Esophagus muscularis mucosa (tissue), 4 donors: ENCODE results near the gene PAK4. TPM values are rescaled to one million over a fixed set of nuclear protein-coding genes. Genes with fewer than 3 reads are reported as not detected.

Experiments used
- DNase-seq: peaks from one replicate; pipeline ENCODE4 v3.0.0-alpha.2; 2017; ENCODE audit errors: extremely low spot score
- H3K27ac ChIP-seq, 4 donors: fragments of 200-600 bp; sonication (generic); replicated peaks in 1 of 4; 1 replicate in 3 of 4; 2 replicates in 1 of 4; pipeline ENCODE4 v1.5.1; 2016 to 2019; ENCODE audit warnings: mild to moderate bottlenecking in 1 of 4
- H3K27me3 ChIP-seq, 4 donors: fragments of 200-600 bp; sonication (generic); one replicate each; pipeline versions ENCODE4 v1.5.1 to v1.6.0; 2016 to 2019
- H3K36me3 ChIP-seq, 4 donors: fragments of 200-600 bp; sonication (generic); one replicate each; pipeline ENCODE4 v1.5.1; 2016 to 2019
- H3K4me1 ChIP-seq, 4 donors: fragments of 200-600 bp; sonication (generic); one replicate each; pipeline ENCODE4 v1.5.1; 2016 to 2019
- H3K4me3 ChIP-seq, 4 donors: fragments of 200-600 bp; sonication (generic); 1 replicate in 2 of 4; 2 replicates in 2 of 4; pipeline ENCODE4 v1.5.1; 2016 to 2019; ENCODE audit warnings: mild to moderate bottlenecking in 4 of 4, moderate library complexity in 1 of 4
- H3K9me3 ChIP-seq, 4 donors: fragments of 200-600 bp; sonication (generic); 1 replicate in 3 of 4; 2 replicates in 1 of 4; pipeline ENCODE4 v1.5.1; 2016 to 2019
- EP300 ChIP-seq: sonication (generic); formaldehyde crosslinking; IDR thresholded peaks from one replicate; pipeline ENCODE4 v1.6.1; 2017; ENCODE audit warnings: antibody characterized with exemption
- POLR2A ChIP-seq: fragments of 450-650 bp; IDR thresholded peaks from one replicate; pipeline ENCODE4 v1.6.1; 2017; ENCODE audit warnings: antibody characterized with exemption, moderate library complexity, mild to moderate bottlenecking, low read depth
- POLR2AphosphoS5 ChIP-seq, 2 donors: sonication (generic); formaldehyde crosslinking; IDR thresholded peaks; one replicate each; pipeline ENCODE4 v1.6.1; 2017; ENCODE audit warnings: antibody characterized with exemption in 2 of 2
- WGBS: methylation state at CpG from one replicate; pipeline ENCODE4 v1.1.5; 2018; 5-methylcytosine and 5-hydroxymethylcytosine counted together
- intact Hi-C: fragments of 100-400 bp; cut with DNase I; formaldehyde crosslinking; loops from one replicate; pipeline ENCODE4 v1.15.1; 2023
- total RNA-seq, 4 donors: library from RNA; depleted of rRNA; stranded (reverse); fragments of >200 nt; gene quantifications; one replicate each; pipeline versions ENCODE4 v1.1.0 to v1.2.1, GENCODE V29; 2016
- TF ChIP-seq, protein P1 (sequence below), 3 experiments: fragments of 200-600 bp in 2 of 3; fragments of 450-650 bp in 1 of 3; sonication (generic) in 2 of 3; IDR thresholded peaks; one replicate each; pipeline ENCODE4 v1.5.1; 2017 to 2019; ENCODE audit warnings: antibody characterized with exemption in 3 of 3, mild to moderate bottlenecking in 2 of 3, moderate library complexity in 1 of 3

Gene PAK4
- total RNA-seq, 4 donors from 2014 or later: 8.3 to 18.4 (median 11.0) TPM

DNA sequence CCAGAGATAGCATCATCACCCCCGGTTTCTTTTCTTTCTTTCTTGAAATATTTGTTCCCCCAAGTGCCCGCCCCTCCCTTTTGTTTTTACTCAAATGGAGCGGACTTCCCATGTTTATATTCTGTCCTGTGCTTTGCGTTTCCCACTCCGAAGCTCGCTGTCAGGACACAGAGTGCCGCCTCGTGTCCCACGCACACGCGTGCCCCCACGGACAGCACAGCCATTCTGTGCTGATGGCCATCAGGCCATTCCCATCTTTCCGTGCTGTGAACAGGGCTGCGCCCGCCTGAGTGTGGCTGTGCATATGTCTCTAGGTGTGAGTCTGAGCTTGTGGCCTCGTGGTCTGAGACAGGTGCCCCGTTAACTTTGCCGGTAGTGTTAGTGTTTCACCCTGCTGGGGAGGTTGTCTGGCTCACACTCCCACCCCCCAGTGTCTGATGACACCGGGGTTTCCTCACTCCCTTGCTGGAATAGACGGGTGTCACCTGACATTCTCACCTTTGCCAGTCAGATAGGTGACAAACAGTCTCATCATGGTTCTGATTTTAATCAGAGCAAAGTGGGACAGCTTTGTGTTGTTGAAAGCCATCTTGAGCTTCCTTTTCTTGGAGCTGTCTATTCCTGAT is 6.9 kb downstream of the PAK4 start:
- DNase-seq: no peak
- peak overlapping the region; percentile 65 to 76 (median 69) for H3K27ac ChIP-seq
- peaks cover 58 to 88% (median 84%) of the 10 kb centered on the region in 4 donors for H3K4me1 ChIP-seq
- 59% methylated on average over 19 of the region's 20 CpGs for WGBS
- no peaks in the 10 kb centered on the region for H3K36me3 ChIP-seq
- intact Hi-C loops: no loop called here
- no peaks in the 10 kb centered on the region for H3K9me3 ChIP-seq
- peak overlapping the region in 2 of 4 donors; percentile 24 to 28 for H3K4me3 ChIP-seq
- no peaks in the 10 kb centered on the region for H3K27me3 ChIP-seq
- no peak for TF ChIP-seq POLR2AphosphoS5 (IDR thresholded peaks at IDR 0.05)
- TF ChIP-seq EP300: no peak
- TF ChIP-seq POLR2A: no peak
- TF ChIP-seq, protein P1, sequence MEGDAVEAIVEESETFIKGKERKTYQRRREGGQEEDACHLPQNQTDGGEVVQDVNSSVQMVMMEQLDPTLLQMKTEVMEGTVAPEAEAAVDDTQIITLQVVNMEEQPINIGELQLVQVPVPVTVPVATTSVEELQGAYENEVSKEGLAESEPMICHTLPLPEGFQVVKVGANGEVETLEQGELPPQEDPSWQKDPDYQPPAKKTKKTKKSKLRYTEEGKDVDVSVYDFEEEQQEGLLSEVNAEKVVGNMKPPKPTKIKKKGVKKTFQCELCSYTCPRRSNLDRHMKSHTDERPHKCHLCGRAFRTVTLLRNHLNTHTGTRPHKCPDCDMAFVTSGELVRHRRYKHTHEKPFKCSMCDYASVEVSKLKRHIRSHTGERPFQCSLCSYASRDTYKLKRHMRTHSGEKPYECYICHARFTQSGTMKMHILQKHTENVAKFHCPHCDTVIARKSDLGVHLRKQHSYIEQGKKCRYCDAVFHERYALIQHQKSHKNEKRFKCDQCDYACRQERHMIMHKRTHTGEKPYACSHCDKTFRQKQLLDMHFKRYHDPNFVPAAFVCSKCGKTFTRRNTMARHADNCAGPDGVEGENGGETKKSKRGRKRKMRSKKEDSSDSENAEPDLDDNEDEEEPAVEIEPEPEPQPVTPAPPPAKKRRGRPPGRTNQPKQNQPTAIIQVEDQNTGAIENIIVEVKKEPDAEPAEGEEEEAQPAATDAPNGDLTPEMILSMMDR (IDR thresholded peaks at IDR 0.05): no peak

DNA sequence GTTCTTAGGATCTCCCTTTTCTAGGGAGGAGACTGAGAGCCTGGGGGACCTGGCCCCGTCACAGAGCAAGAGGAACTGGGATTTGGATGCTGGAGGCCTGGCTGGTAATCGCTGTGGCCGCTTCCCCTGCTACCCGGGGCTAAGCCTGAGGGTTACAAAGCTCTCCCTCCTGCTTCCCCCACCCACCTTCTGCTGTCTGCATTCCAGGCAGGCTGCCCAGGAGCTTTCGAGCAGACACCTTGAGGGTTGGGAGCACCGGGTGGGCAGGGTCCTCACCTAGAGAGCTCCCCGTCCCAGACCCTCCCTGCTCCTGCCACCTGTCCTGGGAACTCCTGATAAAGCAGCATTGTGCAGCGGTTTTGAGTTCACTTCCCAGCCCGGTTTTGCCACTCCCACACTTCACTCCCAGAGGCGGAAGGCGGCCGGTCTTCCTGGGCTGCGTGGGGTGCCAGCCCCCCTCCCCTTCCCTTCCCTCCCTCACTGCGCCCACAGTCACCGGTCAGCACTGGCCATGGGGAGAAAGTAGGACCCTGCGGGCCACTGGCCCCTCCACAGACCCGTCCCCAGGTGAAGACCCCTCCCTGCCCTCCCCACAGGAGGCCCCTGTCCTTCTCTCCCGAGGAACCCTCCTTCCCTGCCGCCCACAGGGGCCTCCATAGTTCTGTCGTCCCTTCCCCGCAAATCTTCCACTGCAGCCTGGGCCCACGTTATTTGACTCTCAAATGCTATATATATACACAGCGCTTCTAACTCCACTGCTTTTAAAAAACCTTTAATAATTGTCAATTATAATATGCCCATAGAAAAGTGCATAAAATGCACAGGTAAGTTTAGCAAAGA is 8.1 kb downstream of the PAK4 start:
- TF ChIP-seq EP300 (no peak), POLR2AphosphoS5 (IDR thresholded peaks at IDR 0.05) (no peak)
- peak overlapping the region; percentile 55 to 76 (median 66) for H3K27ac ChIP-seq
- WGBS: 36% methylated on average over 23 of the region's 23 CpGs
- H3K36me3 ChIP-seq: no peaks in the 10 kb centered on the region
- no peak for DNase-seq
- H3K27me3 ChIP-seq: no peaks in the 10 kb centered on the region
- intact Hi-C loops: no loop called here
- no peaks in the 10 kb centered on the region for H3K9me3 ChIP-seq
- peaks cover 55 to 83% (median 81%) of the 10 kb centered on the region in 4 donors for H3K4me1 ChIP-seq
- H3K4me3 ChIP-seq: peak overlapping the region; percentile 19 to 31 (median 24)

DNA sequence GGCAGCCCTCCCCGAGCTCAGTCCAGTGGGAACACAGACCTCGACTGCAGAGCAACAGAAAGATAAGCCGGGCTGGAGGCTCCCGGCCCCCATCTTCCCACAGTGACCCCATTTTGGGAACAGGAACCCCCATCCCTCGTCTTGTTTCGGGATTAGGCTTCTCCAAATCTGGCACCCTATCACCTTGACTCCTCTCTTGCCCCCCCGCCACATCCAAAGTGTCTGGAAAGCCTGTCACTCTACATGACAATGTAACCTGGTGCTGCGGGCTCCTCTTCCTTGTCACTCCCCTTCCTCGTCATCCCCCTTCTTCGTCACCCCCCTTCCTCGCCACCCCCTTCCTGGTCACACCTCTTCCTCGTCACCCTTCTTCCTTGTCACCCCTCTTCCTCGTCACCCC is 10.1 kb downstream of the PAK4 start:
- TF ChIP-seq EP300 (no peak), POLR2A (no peak), POLR2AphosphoS5 (IDR thresholded peaks at IDR 0.05) (no peak)
- TF ChIP-seq, protein P1 (IDR thresholded peaks at IDR 0.05): no peak
- no peak for DNase-seq
- Histone ChIP-seq H3K9me3 (no peaks in the 10 kb centered on the region), H3K4me3 (no peak overlapping the region), H3K27ac (no peak overlapping the region), H3K4me1 (peaks cover 47 to 82% (median 80%) of the 10 kb centered on the region in 4 donors), H3K27me3 (no peaks in the 10 kb centered on the region), H3K36me3 (no peaks in the 10 kb centered on the region)
- 89% methylated on average over 13 of the region's 13 CpGs for WGBS
- intact Hi-C loops: no loop called here

DNA sequence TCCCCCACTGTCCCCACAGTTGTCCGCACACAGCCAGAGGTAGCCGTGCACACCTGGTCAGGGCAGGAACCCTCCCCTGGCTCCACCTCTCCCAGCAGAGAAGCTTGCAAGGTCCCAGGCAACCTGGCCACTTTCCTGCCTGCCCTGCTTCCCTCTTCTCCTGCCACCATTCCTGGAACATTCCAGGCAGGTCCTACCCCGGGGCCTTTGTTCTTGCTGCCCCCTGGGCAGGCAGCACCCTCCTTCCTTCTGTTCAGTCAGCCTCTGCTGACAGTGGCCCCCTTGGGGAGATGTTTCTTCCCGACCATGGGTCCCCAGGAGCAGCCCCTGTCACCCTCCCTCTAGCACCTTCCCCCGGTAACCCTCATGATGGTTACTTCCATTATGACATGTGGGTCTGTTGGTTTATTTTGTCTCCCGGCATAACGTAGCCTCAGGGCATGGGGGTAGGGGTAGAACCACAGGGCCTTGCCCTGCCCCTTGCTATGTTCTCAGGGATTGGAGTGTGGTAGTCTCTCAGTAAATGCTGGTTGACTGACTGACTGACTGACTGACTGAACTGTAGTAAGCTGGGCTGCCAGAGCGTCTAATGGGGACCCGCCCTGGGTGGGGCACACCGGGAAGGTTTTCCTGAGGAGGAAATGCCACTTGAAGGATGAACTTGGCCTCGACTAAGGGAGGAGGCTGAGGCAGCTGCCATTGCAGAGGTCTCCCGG is 10.8 kb downstream of the PAK4 start:
- 81% methylated on average over 9 of the region's 12 CpGs for WGBS
- DNase-seq: no peak
- Histone ChIP-seq H3K9me3 (no peaks in the 10 kb centered on the region), H3K27me3 (no peaks in the 10 kb centered on the region), H3K4me3 (no peak overlapping the region), H3K27ac (peak overlapping the region in 1 of 4 donors; percentile 34), H3K36me3 (no peaks in the 10 kb centered on the region), H3K4me1 (peaks cover 40 to 80% (median 75%) of the 10 kb centered on the region in 4 donors)
- intact Hi-C loops: no loop called here
- TF ChIP-seq POLR2AphosphoS5 (IDR thresholded peaks at IDR 0.05): no peak
- no peak for TF ChIP-seq EP300
- no peak for TF ChIP-seq POLR2A
- TF ChIP-seq, protein P1 (IDR thresholded peaks at IDR 0.05): no peak

DNA sequence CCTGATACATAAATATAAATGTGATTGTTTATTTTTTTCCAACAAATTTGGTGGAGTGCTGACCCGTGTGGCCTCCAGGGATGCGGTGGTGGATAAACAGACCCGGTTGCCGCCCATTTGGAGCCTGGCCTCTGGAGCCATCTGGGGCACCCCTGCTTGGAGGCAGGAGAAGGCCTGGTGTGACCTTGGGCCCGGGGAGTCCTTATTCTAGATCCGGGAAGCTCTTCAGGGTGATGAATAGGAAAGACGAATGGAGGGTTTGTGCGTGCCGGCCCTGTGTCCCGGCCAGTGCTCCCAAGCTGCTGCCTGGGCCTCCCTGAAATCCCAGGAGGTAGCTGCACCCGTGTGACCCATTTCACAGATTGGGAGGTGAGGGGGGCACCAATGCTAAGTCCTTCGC is 11.5 kb downstream of the PAK4 start:
- 75% methylated on average over 12 of the region's 12 CpGs for WGBS
- H3K27ac ChIP-seq: peak overlapping the region in 1 of 4 donors; percentile 10
- no peaks in the 10 kb centered on the region for H3K27me3 ChIP-seq
- intact Hi-C loops: no loop called here
- DNase-seq: no peak
- no peak overlapping the region for H3K4me3 ChIP-seq
- no peaks in the 10 kb centered on the region for H3K36me3 ChIP-seq
- H3K9me3 ChIP-seq: no peaks in the 10 kb centered on the region
- TF ChIP-seq, protein P1 (IDR thresholded peaks at IDR 0.05): no peak
- TF ChIP-seq POLR2A: no peak
- peaks cover 33 to 76% (median 69%) of the 10 kb centered on the region in 4 donors for H3K4me1 ChIP-seq
